SK-N-SH treated with all-trans-retinoic acid at 6 μM for 48 hours (cell line): ENCODE measurements around the gene ANXA3.

Source experiments
- ATAC-seq: fragments of 200-7000 bp; cut with Tn5 transposase; 3 replicates; pipeline ENCODE4 v1.9.1; 2020; ENCODE audit warnings: mild to moderate bottlenecking, moderate library complexity
- BACH2 ChIP-seq: fragments of 250-450 bp; sonication (Bioruptor Pico); IDR thresholded peaks from 2 replicates; pipeline ENCODE4 v1.9.0; 2021; ENCODE audit warnings: mild to moderate bottlenecking, borderline replicate concordance
- ESRRG ChIP-seq: fragments of 250-450 bp; sonication (Bioruptor Pico); IDR thresholded peaks from 2 replicates; pipeline ENCODE4 v1.6.1; 2021; ENCODE audit warnings: mild to moderate bottlenecking
- GLIS3 ChIP-seq: fragments of 250-450 bp; sonication (Bioruptor Pico); IDR thresholded peaks from 2 replicates; pipeline ENCODE4 v1.5.0; 2020; ENCODE audit warnings: mild to moderate bottlenecking, moderate library complexity
- ISL1 ChIP-seq: fragments of 250-450 bp; sonication (Bioruptor Pico); IDR thresholded peaks from 2 replicates; pipeline ENCODE4 v2.1.2; 2022; ENCODE audit warnings: mild to moderate bottlenecking, moderate library complexity
- OSR1 ChIP-seq: fragments of 250-450 bp; sonication (Bioruptor Pico); IDR thresholded peaks from 2 replicates; pipeline ENCODE4 v1.8.0; 2022; ENCODE audit warnings: moderate library complexity, mild to moderate bottlenecking, inconsistent platforms
- PATZ1 ChIP-seq: fragments of 250-450 bp; sonication (Bioruptor Pico); IDR thresholded peaks from 2 replicates; pipeline ENCODE4 v1.8.0; 2020; ENCODE audit warnings: mild to moderate bottlenecking, moderate library complexity, borderline replicate concordance
- PPARA ChIP-seq: fragments of 250-450 bp; sonication (Bioruptor Pico); IDR thresholded peaks from 2 replicates; pipeline ENCODE4 v1.5.0; 2020; ENCODE audit warnings: mild to moderate bottlenecking, borderline replicate concordance
- RARB ChIP-seq: fragments of 250-450 bp; sonication (Bioruptor Pico); IDR thresholded peaks from 2 replicates; pipeline ENCODE4 v1.8.0; 2021; ENCODE audit warnings: mild to moderate bottlenecking, moderate library complexity
- TCF4 ChIP-seq: fragments of 250-450 bp; sonication (Bioruptor Pico); IDR thresholded peaks from 2 replicates; pipeline ENCODE4 v1.8.0; 2021; ENCODE audit warnings: mild to moderate bottlenecking, moderate library complexity, borderline replicate concordance
- TOX ChIP-seq: fragments of 250-450 bp; sonication (Bioruptor Pico); IDR thresholded peaks from 2 replicates; pipeline ENCODE4 v1.8.0; 2021; ENCODE audit warnings: mild to moderate bottlenecking, moderate library complexity, borderline replicate concordance
- TSHZ2 ChIP-seq: fragments of 250-450 bp; sonication (Bioruptor Pico); IDR thresholded peaks from 2 replicates; pipeline ENCODE4 v1.5.0; 2020; ENCODE audit warnings: mild to moderate bottlenecking, moderate library complexity
- ZC3H10 ChIP-seq: fragments of 250-450 bp; sonication (Bioruptor Pico); IDR thresholded peaks from 2 replicates; pipeline ENCODE4 v1.5.1; 2021; ENCODE audit warnings: mild to moderate bottlenecking, moderate library complexity
- ZFP3 ChIP-seq: fragments of 250-450 bp; sonication (Bioruptor Pico); IDR thresholded peaks from 2 replicates; pipeline ENCODE4 v1.5.0; 2020; ENCODE audit warnings: mild to moderate bottlenecking, moderate library complexity
- ZFP30 ChIP-seq: fragments of 450-650 bp; formaldehyde crosslinking; IDR thresholded peaks from 2 replicates; pipeline ENCODE4 v1.5.0; 2022; ENCODE audit warnings: mild to moderate bottlenecking, moderate library complexity
- ZNF565 ChIP-seq: fragments of 450-650 bp; formaldehyde crosslinking; conservative IDR thresholded peaks from 2 replicates; pipeline ENCODE4 v1.5.0; 2020; ENCODE audit warnings: low read depth, mild to moderate bottlenecking, moderate library complexity
- ZNF70 ChIP-seq: fragments of 450-650 bp; formaldehyde crosslinking; IDR thresholded peaks from 2 replicates; pipeline ENCODE4 v1.5.0; 2020; ENCODE audit warnings: mild to moderate bottlenecking, moderate library complexity
- ZNF8 ChIP-seq: fragments of 450-650 bp; formaldehyde crosslinking; IDR thresholded peaks from 2 replicates; pipeline ENCODE4 v1.5.0; 2020; ENCODE audit warnings: mild to moderate bottlenecking, moderate library complexity
- TF ChIP-seq, protein P1 (sequence below): fragments of 250-450 bp; sonication (Bioruptor Pico); IDR thresholded peaks from 2 replicates; pipeline ENCODE4 v1.5.1; 2020; ENCODE audit warnings: low read depth, mild to moderate bottlenecking, moderate library complexity
- TF ChIP-seq, protein P2 (sequence below): fragments of 250-450 bp; sonication (Bioruptor Pico); IDR thresholded peaks from 2 replicates; pipeline ENCODE4 v1.8.0; 2021; ENCODE audit warnings: low read depth, mild to moderate bottlenecking, moderate library complexity, borderline replicate concordance
- TF ChIP-seq, protein P3 (sequence below): fragments of 250-450 bp; sonication (Bioruptor Pico); IDR thresholded peaks from 2 replicates; pipeline ENCODE4 v1.5.1; 2021; ENCODE audit warnings: mild to moderate bottlenecking, moderate library complexity

Gene ANXA3

DNA sequence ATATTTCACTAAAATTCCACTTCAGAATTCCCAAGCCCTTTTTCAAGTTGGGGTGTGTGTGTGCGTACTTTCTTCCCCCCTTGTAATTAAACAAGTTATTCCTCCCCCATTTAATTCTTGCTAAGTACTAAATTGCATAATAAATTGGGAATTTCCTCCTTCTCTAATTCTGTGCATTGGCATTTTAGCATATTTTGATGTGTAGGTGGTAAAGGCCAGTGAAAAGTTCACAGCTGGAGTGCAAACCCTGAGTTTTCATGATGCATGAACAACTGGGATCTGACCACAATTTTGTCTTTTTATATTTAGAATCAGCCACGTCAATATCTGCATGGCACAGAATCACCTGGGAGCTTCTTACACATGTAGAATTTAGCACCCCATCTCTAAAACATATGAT lies 18.5 kb downstream of the ANXA3 start:
- TF ChIP-seq OSR1 (CRISPR knock-in tag) (no peak), ZNF70 (CRISPR knock-in tag) (no peak), ZNF565 (CRISPR knock-in tag) (no peak), ESRRG (CRISPR knock-in tag) (no peak), RARB (CRISPR knock-in tag) (no peak), GLIS3 (no peak), ZFP30 (CRISPR knock-in tag) (no peak), ZNF8 (CRISPR knock-in tag) (no peak), ZC3H10 (CRISPR knock-in tag) (no peak)
- TF ChIP-seq, protein P1, sequence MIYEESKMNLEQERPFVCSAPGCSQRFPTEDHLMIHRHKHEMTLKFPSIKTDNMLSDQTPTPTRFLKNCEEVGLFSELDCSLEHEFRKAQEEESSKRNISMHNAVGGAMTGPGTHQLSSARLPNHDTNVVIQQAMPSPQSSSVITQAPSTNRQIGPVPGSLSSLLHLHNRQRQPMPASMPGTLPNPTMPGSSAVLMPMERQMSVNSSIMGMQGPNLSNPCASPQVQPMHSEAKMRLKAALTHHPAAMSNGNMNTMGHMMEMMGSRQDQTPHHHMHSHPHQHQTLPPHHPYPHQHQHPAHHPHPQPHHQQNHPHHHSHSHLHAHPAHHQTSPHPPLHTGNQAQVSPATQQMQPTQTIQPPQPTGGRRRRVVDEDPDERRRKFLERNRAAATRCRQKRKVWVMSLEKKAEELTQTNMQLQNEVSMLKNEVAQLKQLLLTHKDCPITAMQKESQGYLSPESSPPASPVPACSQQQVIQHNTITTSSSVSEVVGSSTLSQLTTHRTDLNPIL, result no peak
- ATAC-seq, result no peak

DNA sequence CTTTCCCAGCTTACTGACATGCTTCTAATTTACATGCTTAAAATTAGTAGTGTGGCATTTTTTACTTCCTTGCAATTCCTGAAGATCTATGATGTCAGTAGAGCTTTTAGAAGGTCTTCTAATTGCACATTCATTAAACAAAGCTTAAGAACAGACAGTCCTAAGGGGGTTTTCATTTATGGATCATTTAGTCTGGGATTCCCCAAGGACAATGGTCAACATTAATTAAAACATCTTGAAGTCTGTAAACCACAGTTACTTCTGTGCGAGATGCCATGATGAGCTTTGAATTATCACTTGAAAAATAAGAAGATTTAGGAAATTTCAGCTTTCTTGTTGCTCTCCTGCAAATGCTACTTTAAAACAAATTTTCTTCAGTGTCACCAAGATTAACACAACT lies 20.2 kb downstream of the ANXA3 start:
- no peak for ATAC-seq
- TF ChIP-seq ZNF70 (CRISPR knock-in tag) (no peak), ESRRG (CRISPR knock-in tag) (no peak), PATZ1 (CRISPR knock-in tag) (no peak), ZC3H10 (CRISPR knock-in tag) (no peak), OSR1 (CRISPR knock-in tag) (no peak), TOX (CRISPR knock-in tag) (no peak), TCF4 (CRISPR knock-in tag) (no peak), ZFP30 (CRISPR knock-in tag) (no peak), ISL1 (CRISPR knock-in tag) (no peak), ZNF565 (CRISPR knock-in tag) (no peak)
- TF ChIP-seq, protein P1, result no peak
- TF ChIP-seq, protein P2, sequence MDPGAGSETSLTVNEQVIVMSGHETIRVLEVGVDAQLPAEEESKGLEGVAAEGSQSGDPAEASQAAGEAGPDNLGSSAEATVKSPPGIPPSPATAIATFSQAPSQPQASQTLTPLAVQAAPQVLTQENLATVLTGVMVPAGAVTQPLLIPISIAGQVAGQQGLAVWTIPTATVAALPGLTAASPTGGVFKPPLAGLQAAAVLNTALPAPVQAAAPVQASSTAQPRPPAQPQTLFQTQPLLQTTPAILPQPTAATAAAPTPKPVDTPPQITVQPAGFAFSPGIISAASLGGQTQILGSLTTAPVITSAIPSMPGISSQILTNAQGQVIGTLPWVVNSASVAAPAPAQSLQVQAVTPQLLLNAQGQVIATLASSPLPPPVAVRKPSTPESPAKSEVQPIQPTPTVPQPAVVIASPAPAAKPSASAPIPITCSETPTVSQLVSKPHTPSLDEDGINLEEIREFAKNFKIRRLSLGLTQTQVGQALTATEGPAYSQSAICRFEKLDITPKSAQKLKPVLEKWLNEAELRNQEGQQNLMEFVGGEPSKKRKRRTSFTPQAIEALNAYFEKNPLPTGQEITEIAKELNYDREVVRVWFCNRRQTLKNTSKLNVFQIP (CRISPR knock-in tag), result no peak
- TF ChIP-seq, protein P3, sequence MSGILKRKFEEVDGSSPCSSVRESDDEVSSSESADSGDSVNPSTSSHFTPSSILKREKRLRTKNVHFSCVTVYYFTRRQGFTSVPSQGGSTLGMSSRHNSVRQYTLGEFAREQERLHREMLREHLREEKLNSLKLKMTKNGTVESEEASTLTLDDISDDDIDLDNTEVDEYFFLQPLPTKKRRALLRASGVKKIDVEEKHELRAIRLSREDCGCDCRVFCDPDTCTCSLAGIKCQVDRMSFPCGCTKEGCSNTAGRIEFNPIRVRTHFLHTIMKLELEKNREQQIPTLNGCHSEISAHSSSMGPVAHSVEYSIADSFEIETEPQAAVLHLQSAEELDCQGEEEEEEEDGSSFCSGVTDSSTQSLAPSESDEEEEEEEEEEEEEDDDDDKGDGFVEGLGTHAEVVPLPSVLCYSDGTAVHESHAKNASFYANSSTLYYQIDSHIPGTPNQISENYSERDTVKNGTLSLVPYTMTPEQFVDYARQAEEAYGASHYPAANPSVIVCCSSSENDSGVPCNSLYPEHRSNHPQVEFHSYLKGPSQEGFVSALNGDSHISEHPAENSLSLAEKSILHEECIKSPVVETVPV (CRISPR knock-in tag), result no peak

DNA sequence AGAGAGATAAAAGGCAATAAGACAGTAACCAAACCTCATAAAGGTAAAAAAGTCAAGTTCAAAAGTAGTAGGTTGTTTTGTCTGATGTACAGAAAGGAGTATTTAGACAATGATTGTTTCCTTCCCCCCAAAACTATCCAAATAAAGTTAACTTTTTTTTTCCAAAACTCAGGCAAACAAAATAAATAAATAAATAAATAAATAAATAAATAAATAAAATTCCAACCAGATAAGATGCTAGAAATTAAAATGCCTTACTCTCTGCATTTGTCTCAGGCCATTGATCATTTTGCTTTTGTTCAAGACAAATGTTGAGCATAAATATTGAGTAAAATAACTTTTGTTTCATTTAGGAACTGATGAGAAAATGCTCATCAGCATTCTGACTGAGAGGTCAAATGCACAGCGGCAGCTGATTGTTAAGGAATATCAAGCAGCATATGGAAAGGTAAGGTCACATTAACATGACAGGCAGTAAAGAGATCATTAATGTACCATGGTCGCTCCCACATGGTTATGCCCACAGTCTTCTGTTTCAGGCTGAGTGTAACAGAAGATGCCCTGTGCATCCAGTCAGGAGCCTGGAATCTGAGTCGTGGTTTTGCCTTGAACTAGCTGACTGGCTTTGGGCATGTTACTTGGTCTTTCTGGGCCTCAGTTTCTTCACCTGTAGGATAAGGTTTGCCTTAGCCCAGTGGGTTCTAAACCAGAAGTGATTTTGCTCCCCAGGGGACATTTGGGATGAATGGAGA lies 27.3 kb downstream of the ANXA3 start:
- ATAC-seq, result no peak
- TF ChIP-seq PPARA (CRISPR knock-in tag) (no peak), TSHZ2 (CRISPR knock-in tag) (no peak), GLIS3 (no peak), ZC3H10 (CRISPR knock-in tag) (no peak), PATZ1 (CRISPR knock-in tag) (no peak), ZFP3 (CRISPR knock-in tag) (no peak), TCF4 (CRISPR knock-in tag) (no peak), TOX (CRISPR knock-in tag) (no peak), ZNF70 (CRISPR knock-in tag) (no peak), BACH2 (CRISPR knock-in tag) (no peak)
- TF ChIP-seq, protein P3 (CRISPR knock-in tag), result no peak
- TF ChIP-seq, protein P1, result no peak
